Vagina (tissue), 2 donors: ENCODE results near the gene ZRSR2. TPM values are rescaled to one million over a fixed set of nuclear protein-coding genes. Genes with fewer than 3 reads are reported as not detected.

ENCODE experiments used
- DNase-seq, 2 donors: peaks; one replicate each; pipeline ENCODE4 v3.0.0-alpha.2; 2017; ENCODE audit errors: extremely low spot score in 2 of 2
- H3K27ac ChIP-seq: fragments of 200-600 bp; sonication (generic); one replicate; pipeline ENCODE4 v1.5.1; 2019
- H3K27me3 ChIP-seq: fragments of 200-600 bp; sonication (generic); one replicate; pipeline ENCODE4 v1.5.1; 2019
- H3K36me3 ChIP-seq, 2 donors: fragments of 200-600 bp; sonication (generic); one replicate each; pipeline ENCODE4 v1.5.1; 2017 to 2019
- H3K4me1 ChIP-seq: fragments of 200-600 bp; sonication (generic); one replicate; pipeline ENCODE4 v1.5.1; 2019
- H3K4me3 ChIP-seq, 2 donors: fragments of 200-600 bp; sonication (generic); 1 replicate in 1 of 2; 2 replicates in 1 of 2; pipeline ENCODE4 v1.5.1; 2016 to 2019
- H3K9me3 ChIP-seq: fragments of 200-600 bp; sonication (generic); one replicate; pipeline ENCODE4 v1.5.1; 2019
- POLR2A ChIP-seq, 2 donors: fragments of 450-650 bp; IDR thresholded peaks; one replicate each; pipeline ENCODE4 v1.6.1; 2017; ENCODE audit warnings: antibody characterized with exemption in 2 of 2, mild to moderate bottlenecking in 2 of 2, moderate library complexity in 2 of 2
- POLR2AphosphoS5 ChIP-seq, 2 donors: sonication (generic); formaldehyde crosslinking; IDR thresholded peaks; one replicate each; pipeline ENCODE4 v1.9.0; 2017; ENCODE audit warnings: antibody characterized with exemption in 2 of 2, mild to moderate bottlenecking in 2 of 2, low read depth in 1 of 2; ENCODE audit not compliant: insufficient read depth in 1 of 2
- intact Hi-C: fragments of 100-400 bp; cut with DNase I; formaldehyde crosslinking; loops from one replicate; pipeline ENCODE4 v1.15.1; 2023
- total RNA-seq: library from RNA; depleted of rRNA; stranded (reverse); fragments of >200 nt; gene quantifications from one replicate; pipeline ENCODE4 v1.2.3, GENCODE V29; 2016
- TF ChIP-seq, protein P1 (sequence below), 3 experiments: fragments of 450-650 bp in 2 of 3; fragments of 200-600 bp in 1 of 3; sonication (generic) in 1 of 3; IDR thresholded peaks; one replicate each; pipeline ENCODE4 v1.5.1; 2017 to 2019; ENCODE audit warnings: antibody characterized with exemption in 3 of 3, mild to moderate bottlenecking in 2 of 3, moderate library complexity in 2 of 3

Gene ZRSR2
- total RNA-seq, 1 donor from 2014 or later, result 12.5 TPM

DNA sequence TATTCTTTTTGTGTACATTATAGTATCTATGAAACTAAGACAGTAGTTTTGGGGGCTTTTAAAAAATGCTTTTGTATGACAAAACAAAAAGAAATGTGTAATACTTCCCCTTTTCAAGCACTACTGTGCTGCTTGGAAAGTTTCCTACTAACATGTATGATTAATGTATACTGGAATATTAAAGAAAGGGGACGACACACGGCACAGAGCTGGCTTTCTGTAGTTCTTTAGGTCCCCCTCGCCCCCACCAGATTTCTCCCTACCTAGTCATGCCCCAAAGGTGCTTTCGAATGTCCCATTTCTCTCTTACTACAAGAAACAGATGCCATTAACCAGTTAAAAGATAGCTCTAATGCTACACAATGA is 65.9 kb downstream of the ZRSR2 start:
- TF ChIP-seq POLR2A (IDR thresholded peaks at IDR 0.05) (no peak), POLR2AphosphoS5 (IDR thresholded peaks at IDR 0.05; ENCODE audit: insufficient read depth in 1 of 2, low read depth in 1 of 2) (no peak)
- Histone ChIP-seq H3K27ac (no peak overlapping the region), H3K27me3 (no peaks in the 10 kb centered on the region), H3K4me3 (no peak overlapping the region), H3K36me3 (no peaks in the 10 kb centered on the region), H3K9me3 (no peaks in the 10 kb centered on the region), H3K4me1 (peaks cover 24% of the 10 kb centered on the region)
- intact Hi-C loops, result no loop called here
- DNase-seq, result no peak

DNA sequence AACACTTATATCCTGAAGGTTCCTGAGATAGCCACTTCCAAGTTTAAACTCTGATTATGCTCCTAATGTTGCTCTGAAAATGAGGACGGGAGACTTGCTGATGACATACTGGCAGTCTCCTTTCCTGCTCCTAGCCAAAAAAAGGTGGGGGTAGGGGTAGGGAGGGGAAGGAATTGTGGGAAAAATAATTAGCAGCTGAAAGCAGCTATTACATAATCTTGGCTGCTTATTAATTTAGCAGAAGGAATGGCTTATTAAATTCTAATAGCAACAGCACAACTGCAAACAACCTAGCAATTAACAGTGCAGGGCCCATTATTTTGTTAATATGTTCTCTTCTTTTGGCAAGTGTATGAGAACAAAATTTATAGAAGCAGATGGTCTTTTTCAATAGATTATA is 66.4 kb downstream of the ZRSR2 start:
- H3K36me3 ChIP-seq, result no peaks in the 10 kb centered on the region
- no peak overlapping the region for H3K4me3 ChIP-seq
- H3K9me3 ChIP-seq, result no peaks in the 10 kb centered on the region
- H3K4me1 ChIP-seq, result peaks cover 24% of the 10 kb centered on the region
- TF ChIP-seq, protein P1, sequence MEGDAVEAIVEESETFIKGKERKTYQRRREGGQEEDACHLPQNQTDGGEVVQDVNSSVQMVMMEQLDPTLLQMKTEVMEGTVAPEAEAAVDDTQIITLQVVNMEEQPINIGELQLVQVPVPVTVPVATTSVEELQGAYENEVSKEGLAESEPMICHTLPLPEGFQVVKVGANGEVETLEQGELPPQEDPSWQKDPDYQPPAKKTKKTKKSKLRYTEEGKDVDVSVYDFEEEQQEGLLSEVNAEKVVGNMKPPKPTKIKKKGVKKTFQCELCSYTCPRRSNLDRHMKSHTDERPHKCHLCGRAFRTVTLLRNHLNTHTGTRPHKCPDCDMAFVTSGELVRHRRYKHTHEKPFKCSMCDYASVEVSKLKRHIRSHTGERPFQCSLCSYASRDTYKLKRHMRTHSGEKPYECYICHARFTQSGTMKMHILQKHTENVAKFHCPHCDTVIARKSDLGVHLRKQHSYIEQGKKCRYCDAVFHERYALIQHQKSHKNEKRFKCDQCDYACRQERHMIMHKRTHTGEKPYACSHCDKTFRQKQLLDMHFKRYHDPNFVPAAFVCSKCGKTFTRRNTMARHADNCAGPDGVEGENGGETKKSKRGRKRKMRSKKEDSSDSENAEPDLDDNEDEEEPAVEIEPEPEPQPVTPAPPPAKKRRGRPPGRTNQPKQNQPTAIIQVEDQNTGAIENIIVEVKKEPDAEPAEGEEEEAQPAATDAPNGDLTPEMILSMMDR (IDR thresholded peaks at IDR 0.05), result no peak
- no peak for TF ChIP-seq POLR2A (IDR thresholded peaks at IDR 0.05)
- TF ChIP-seq POLR2AphosphoS5 (IDR thresholded peaks at IDR 0.05; ENCODE audit: insufficient read depth in 1 of 2, low read depth in 1 of 2), result no peak
- no peak overlapping the region for H3K27ac ChIP-seq
- intact Hi-C loops, result no loop called here
- DNase-seq, result no peak
- H3K27me3 ChIP-seq, result no peaks in the 10 kb centered on the region

DNA sequence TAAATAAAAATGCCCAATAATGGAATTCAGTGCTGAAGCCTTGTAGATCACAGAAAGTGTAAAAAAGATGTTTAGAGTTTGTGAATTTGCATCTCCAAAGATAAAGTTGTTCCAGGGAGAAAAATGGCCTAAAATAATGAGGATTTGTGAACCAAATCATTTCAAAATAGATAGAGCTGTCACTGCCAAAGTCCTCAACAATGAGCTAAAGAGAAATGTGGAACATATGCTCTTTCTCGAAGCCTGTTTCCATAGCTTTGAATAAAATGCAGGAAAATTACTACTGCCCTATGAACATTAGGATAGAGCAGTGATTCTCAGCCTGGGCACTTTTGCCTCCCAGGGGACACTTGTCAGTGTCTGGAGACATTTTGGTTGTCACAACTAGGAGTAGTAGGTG is 67.8 kb downstream of the ZRSR2 start:
- H3K27ac ChIP-seq, result no peak overlapping the region
- TF ChIP-seq, protein P1 (IDR thresholded peaks at IDR 0.05), result no peak
- TF ChIP-seq POLR2A (IDR thresholded peaks at IDR 0.05) (no peak), POLR2AphosphoS5 (IDR thresholded peaks at IDR 0.05; ENCODE audit: insufficient read depth in 1 of 2, low read depth in 1 of 2) (no peak)
- no peak for DNase-seq
- intact Hi-C loops, result no loop called here
- H3K27me3 ChIP-seq, result no peaks in the 10 kb centered on the region
- H3K4me1 ChIP-seq, result peaks cover 24% of the 10 kb centered on the region
- H3K36me3 ChIP-seq, result no peaks in the 10 kb centered on the region
- no peak overlapping the region for H3K4me3 ChIP-seq
- no peaks in the 10 kb centered on the region for H3K9me3 ChIP-seq

DNA sequence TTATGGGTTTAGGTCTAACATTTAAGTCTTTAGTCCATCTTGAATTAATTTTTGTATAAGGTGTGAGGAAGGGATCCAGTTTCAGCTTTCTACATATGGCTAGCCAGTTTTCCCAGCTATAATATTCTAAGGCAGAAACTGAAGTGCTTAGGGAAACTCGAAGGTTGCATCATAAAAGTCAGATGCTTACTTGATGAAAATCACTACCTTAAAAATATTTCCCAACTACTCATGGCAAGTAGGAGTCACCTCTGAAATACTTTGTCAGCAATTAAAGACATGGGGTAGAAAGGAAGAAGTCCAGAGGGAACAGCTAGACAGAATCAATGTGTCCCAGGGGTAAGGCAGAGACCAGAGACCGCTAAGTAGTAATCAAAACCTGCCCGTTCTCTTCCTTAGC is 70.6 kb downstream of the ZRSR2 start:
- Histone ChIP-seq H3K27me3 (no peaks in the 10 kb centered on the region), H3K4me3 (no peak overlapping the region), H3K36me3 (no peaks in the 10 kb centered on the region), H3K9me3 (no peaks in the 10 kb centered on the region), H3K4me1 (peaks cover 6% of the 10 kb centered on the region), H3K27ac (no peak overlapping the region)
- intact Hi-C loops, result no loop called here
- TF ChIP-seq POLR2A (IDR thresholded peaks at IDR 0.05), result no peak
- no peak for DNase-seq

DNA sequence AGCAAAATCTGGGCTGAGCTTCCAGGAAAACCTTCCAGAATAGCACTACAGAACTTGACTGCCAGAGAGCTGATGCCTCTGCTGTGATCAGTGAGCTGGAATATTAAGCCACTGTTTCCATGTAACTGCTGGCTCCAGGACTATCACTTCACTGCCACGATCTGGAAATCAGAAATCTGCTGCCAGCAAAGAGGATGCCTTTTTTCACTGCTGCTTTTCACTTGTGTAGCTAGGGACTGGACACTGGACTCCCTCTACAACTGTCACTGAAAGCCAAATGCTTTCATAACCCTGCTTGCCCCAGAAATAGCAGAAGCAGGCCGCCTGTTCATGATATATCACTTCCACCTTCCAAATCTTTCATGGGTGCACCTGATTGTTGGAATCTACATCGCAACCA is 73.7 kb downstream of the ZRSR2 start:
- Histone ChIP-seq H3K9me3 (no peaks in the 10 kb centered on the region), H3K4me1 (no peaks in the 10 kb centered on the region), H3K36me3 (no peaks in the 10 kb centered on the region), H3K4me3 (no peak overlapping the region), H3K27ac (no peak overlapping the region), H3K27me3 (no peaks in the 10 kb centered on the region)
- DNase-seq, result no peak
- TF ChIP-seq POLR2AphosphoS5 (IDR thresholded peaks at IDR 0.05; ENCODE audit: insufficient read depth in 1 of 2, low read depth in 1 of 2) (no peak), POLR2A (IDR thresholded peaks at IDR 0.05) (no peak)
- TF ChIP-seq, protein P1 (IDR thresholded peaks at IDR 0.05), result no peak
- intact Hi-C loops, result no loop called here

DNA sequence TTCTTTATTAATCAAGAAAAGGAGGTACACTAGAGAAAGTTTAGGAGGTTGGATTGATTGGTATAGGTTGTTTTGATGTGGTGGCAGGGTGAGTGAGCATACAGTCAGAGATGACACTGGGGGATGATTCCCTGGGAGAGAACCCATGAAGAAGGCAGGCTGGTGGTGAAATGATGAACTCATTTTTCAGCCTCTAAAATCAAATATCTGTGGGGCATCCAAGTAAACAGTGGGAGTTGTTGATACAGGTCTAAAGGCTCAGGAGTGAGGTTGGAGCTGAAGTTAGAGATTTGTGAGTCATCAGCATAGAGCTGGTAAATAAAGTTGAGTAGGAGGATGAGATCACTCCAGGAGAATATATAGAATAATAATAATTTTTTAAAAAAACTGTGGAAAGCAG is 74.3 kb downstream of the ZRSR2 start:
- H3K27ac ChIP-seq, result no peak overlapping the region
- no peaks in the 10 kb centered on the region for H3K36me3 ChIP-seq
- intact Hi-C loops, result no loop called here
- TF ChIP-seq POLR2A (IDR thresholded peaks at IDR 0.05), result no peak
- TF ChIP-seq, protein P1 (IDR thresholded peaks at IDR 0.05), result no peak
- no peak for TF ChIP-seq POLR2AphosphoS5 (IDR thresholded peaks at IDR 0.05; ENCODE audit: insufficient read depth in 1 of 2, low read depth in 1 of 2)
- DNase-seq, result no peak
- no peak overlapping the region for H3K4me3 ChIP-seq
- no peaks in the 10 kb centered on the region for H3K27me3 ChIP-seq
- no peaks in the 10 kb centered on the region for H3K4me1 ChIP-seq
- no peaks in the 10 kb centered on the region for H3K9me3 ChIP-seq
